Type B pancreatic cell (in vitro differentiated cells): Measurements from ENCODE around the gene RARB. TPM values are rescaled to one million over a fixed set of nuclear protein-coding genes. Genes with fewer than 3 reads are reported as not detected.

ENCODE experiments used
- DNase-seq: peaks from one replicate; pipeline ENCODE4 v3.0.0; 2021; ENCODE audit warnings: mixed read lengths; ENCODE audit not compliant: unreplicated experiment; ENCODE audit errors: extremely low spot score
- H3K27ac Mint-ChIP-seq: 2 replicates; pipeline ENCODE4 v1.8.0; 2021; ENCODE audit warnings: mild to moderate bottlenecking, mixed read lengths
- H3K27me3 Mint-ChIP-seq: 2 replicates; pipeline ENCODE4 v1.8.0; 2021; ENCODE audit warnings: mixed read lengths
- H3K36me3 Mint-ChIP-seq: 2 replicates; pipeline ENCODE4 v1.8.0; 2021; ENCODE audit warnings: mixed read lengths
- H3K4me1 Mint-ChIP-seq: one replicate; pipeline ENCODE4 v1.8.0; 2021; ENCODE audit warnings: mixed read lengths; ENCODE audit not compliant: unreplicated experiment
- H3K4me3 Mint-ChIP-seq: 2 replicates; pipeline ENCODE4 v1.8.0; 2021; ENCODE audit warnings: mild to moderate bottlenecking, mixed read lengths
- H3K9me3 Mint-ChIP-seq: 2 replicates; pipeline ENCODE4 v1.8.0; 2021; ENCODE audit warnings: mixed read lengths
- total RNA-seq: library from RNA; stranded (reverse); gene quantifications from 2 replicates; pipeline ENCODE4 v1.2.1, GENCODE V29; 2021; ENCODE audit warnings: low replicate concordance
- TF ChIP-seq, protein P1 (sequence below): fragments of 200-600 bp; sonication (generic); conservative IDR thresholded peaks from 2 replicates; pipeline ENCODE4 v1.5.0; 2021; ENCODE audit warnings: antibody characterized with exemption, mild to moderate bottlenecking

The RARB gene
- total RNA-seq, 1 donor from 2014 or later = 28.2 TPM

DNA sequence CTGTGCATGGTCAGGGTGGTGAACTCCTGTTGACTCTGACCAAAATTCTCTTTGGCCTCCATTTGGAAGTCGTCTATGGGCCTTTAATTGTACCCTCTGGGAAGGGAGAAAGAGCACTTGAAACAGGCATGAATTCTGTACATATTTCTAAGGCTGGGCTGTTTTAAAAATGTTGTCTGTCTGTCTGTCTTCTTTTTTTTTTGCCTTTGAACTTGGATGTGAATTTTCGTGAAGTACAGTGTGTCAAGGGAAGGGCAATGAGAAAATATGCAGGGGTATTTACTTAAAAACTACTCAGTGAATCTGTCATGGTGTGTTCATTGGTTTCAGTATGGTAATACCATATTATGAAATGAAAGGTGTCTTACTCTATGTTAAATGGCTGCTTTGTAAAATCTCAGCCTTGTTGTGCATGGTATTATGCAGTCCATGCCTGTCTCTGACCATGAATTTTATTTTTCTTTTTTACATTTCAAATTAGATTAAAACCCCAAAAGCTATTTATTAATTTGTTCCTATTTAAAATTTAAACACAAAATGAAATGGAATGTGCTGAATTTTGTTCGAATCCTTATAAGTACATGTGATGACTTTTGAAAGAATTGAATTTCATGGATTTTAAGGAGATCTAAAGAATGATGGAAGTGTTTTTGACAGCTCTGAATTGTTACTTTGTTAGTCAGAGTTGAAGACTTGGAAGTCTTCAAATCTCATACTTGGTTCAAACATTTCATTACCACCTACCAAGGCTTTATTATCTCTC is 51.1 kb downstream of the RARB start:
- Mint-ChIP-seq H3K27ac (peak overlapping the region; percentile 4), H3K36me3 (peaks cover 5% of the 10 kb centered on the region), H3K4me1 (peaks cover 23% of the 10 kb centered on the region), H3K9me3 (no peaks in the 10 kb centered on the region), H3K4me3 (no peak overlapping the region), H3K27me3 (no peaks in the 10 kb centered on the region)
- DNase-seq = no peak
- TF ChIP-seq, protein P1, sequence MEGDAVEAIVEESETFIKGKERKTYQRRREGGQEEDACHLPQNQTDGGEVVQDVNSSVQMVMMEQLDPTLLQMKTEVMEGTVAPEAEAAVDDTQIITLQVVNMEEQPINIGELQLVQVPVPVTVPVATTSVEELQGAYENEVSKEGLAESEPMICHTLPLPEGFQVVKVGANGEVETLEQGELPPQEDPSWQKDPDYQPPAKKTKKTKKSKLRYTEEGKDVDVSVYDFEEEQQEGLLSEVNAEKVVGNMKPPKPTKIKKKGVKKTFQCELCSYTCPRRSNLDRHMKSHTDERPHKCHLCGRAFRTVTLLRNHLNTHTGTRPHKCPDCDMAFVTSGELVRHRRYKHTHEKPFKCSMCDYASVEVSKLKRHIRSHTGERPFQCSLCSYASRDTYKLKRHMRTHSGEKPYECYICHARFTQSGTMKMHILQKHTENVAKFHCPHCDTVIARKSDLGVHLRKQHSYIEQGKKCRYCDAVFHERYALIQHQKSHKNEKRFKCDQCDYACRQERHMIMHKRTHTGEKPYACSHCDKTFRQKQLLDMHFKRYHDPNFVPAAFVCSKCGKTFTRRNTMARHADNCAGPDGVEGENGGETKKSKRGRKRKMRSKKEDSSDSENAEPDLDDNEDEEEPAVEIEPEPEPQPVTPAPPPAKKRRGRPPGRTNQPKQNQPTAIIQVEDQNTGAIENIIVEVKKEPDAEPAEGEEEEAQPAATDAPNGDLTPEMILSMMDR = no peak

DNA sequence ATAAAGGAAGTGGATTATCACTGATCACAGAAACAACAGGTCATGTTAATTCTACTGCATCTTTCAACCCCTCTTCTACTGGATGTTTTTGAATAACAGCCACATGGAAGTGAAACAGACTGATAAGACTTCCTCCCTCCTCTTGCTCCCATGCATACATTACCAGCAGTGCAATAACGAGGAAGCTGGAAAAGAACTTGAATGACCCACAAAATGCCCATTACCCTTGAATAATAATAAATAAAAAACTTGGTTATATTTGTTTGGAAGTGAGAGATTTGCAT is 51.6 kb downstream of the RARB start:
- Mint-ChIP-seq H3K4me3 (no peak overlapping the region), H3K36me3 (peaks cover 5% of the 10 kb centered on the region), H3K9me3 (no peaks in the 10 kb centered on the region), H3K27me3 (no peaks in the 10 kb centered on the region), H3K4me1 (peaks cover 26% of the 10 kb centered on the region), H3K27ac (no peak overlapping the region)
- DNase-seq = no peak
- TF ChIP-seq, protein P1 = no peak

- Mint-ChIP-seq H3K9me3 (no peaks in the 10 kb centered on the region), H3K27me3 (no peaks in the 10 kb centered on the region), H3K27ac (no peak overlapping the region), H3K36me3 (peaks cover 9% of the 10 kb centered on the region), H3K4me3 (no peak overlapping the region), H3K4me1 (peaks cover 36% of the 10 kb centered on the region)
- no peak for DNase-seq
- TF ChIP-seq, protein P1 = no peak
Observed at GRCh38 chr3:25480811-25481210, 52.7 kb downstream of the RARB start.

- DNase-seq = no peak
- H3K4me3 Mint-ChIP-seq = no peak overlapping the region
- H3K36me3 Mint-ChIP-seq = peaks cover 11% of the 10 kb centered on the region
- no peaks in the 10 kb centered on the region for H3K27me3 Mint-ChIP-seq
- no peak overlapping the region for H3K27ac Mint-ChIP-seq
- H3K4me1 Mint-ChIP-seq = peaks cover 40% of the 10 kb centered on the region
- H3K9me3 Mint-ChIP-seq = no peaks in the 10 kb centered on the region
- TF ChIP-seq, protein P1 = no peak
Observed at GRCh38 chr3:25481386-25481785, 53.3 kb downstream of the RARB start.

DNA sequence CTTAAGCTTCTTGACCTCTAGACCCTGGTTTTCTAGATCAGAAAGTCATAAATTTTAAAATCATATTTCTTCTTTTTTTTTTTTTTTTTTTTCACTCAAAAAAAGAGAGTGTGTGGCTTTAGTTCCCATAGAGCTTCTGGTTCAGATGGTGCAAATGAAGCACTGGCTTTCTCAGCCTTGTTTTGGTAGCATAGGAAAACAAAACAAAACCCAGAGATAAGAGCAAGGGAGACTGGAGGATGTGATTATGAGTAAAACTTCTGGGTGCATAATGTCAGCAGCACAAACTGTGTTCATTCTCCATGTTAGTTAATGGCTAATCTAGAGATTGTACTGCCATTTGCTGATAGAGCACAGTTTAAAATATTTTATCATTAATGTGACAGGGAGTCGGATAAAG is 55.4 kb downstream of the RARB start:
- H3K36me3 Mint-ChIP-seq = peaks cover 13% of the 10 kb centered on the region
- no peak overlapping the region for H3K4me3 Mint-ChIP-seq
- no peaks in the 10 kb centered on the region for H3K27me3 Mint-ChIP-seq
- no peaks in the 10 kb centered on the region for H3K9me3 Mint-ChIP-seq
- no peak for DNase-seq
- TF ChIP-seq, protein P1 = no peak
- H3K27ac Mint-ChIP-seq = no peak overlapping the region
- peaks cover 48% of the 10 kb centered on the region for H3K4me1 Mint-ChIP-seq
